Calu3 (cell line): Measurements from ENCODE around the gene TULP3. TPM values are rescaled to one million over a fixed set of nuclear protein-coding genes. Genes with fewer than 3 reads are reported as not detected.

Experiments
- BruUV-seq: library from RNA; stranded (reverse); fragments of 400-500 nt; replicated peaks from 2 replicates; lab custom pipeline; 2021; lab: Mats Ljungman, UMichigan
- CTCF ChIA-PET: fragments of 300-600 bp; sonication (Branson Sonifier 250); formaldehyde crosslinking; loops from one replicate; lab custom pipeline; 2022; ENCODE audit warnings: antibody characterized with exemption; lab: Charles Lee
- DNase-seq: peaks from one replicate; pipeline ENCODE4 v3.0.0; 2022
- H3K27ac Mint-ChIP-seq: one replicate; pipeline ENCODE4 v1.8.0; 2022; ENCODE audit warnings: mixed read lengths; ENCODE audit not compliant: unreplicated experiment
- H3K27me3 Mint-ChIP-seq: one replicate; pipeline ENCODE4 v1.8.0; 2022; ENCODE audit warnings: mixed read lengths; ENCODE audit not compliant: unreplicated experiment
- H3K36me3 Mint-ChIP-seq: one replicate; pipeline ENCODE4 v1.8.0; 2022; ENCODE audit warnings: mild to moderate bottlenecking, moderate library complexity, mixed read lengths; ENCODE audit not compliant: insufficient read depth, unreplicated experiment
- H3K4me1 Mint-ChIP-seq: one replicate; pipeline ENCODE4 v1.8.0; 2022; ENCODE audit warnings: mild to moderate bottlenecking, low read depth, mixed read lengths; ENCODE audit not compliant: unreplicated experiment
- H3K4me3 Mint-ChIP-seq: one replicate; pipeline ENCODE4 v1.8.0; 2022; ENCODE audit warnings: mild to moderate bottlenecking, low read depth, moderate library complexity, mixed read lengths; ENCODE audit not compliant: unreplicated experiment
- H3K9me3 Mint-ChIP-seq: one replicate; pipeline ENCODE4 v1.8.0; 2022; ENCODE audit warnings: low read depth, mixed read lengths; ENCODE audit not compliant: unreplicated experiment
- intact Hi-C: fragments of 100-400 bp; cut with micrococcal nuclease; formaldehyde crosslinking; loops from one replicate; pipeline ENCODE4 v1.10.0; 2022; ENCODE audit not compliant: unreplicated experiment
- total RNA-seq: library from RNA; stranded (reverse); gene quantifications from 2 replicates; pipeline ENCODE4 v1.2.3, GENCODE V29; 2022
- TF ChIP-seq, protein P1 (sequence below): fragments of 200-600 bp; IDR thresholded peaks from one replicate; pipeline ENCODE4 v1.8.0; 2022; ENCODE audit warnings: antibody characterized with exemption; ENCODE audit not compliant: unreplicated experiment

The TULP3 gene
- total RNA-seq, 1 experiment from 2014 or later, result 21.6 TPM

DNA sequence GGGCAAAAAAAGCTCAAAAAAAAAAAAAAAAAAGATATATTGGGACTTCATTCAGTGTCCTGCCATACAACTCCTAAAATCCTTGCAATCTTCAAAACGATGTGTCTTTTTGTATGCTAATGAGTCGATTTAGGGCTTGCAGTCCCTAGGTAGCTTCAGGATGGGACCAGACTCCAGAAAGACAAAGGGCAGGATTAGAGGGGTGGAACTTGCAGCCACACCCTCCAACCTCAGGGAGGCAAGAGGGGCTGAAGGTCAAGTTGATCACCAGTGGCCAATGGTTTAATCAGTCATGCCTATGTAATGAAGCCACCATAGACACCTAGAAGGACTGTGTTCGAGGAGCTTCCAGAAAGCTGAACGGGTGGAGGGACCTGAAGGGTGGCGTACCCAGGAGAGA, 97.8 kb downstream of the TULP3 start:
- H3K27ac Mint-ChIP-seq, result no peak overlapping the region
- no peaks in the 10 kb centered on the region for H3K27me3 Mint-ChIP-seq
- CTCF ChIA-PET, result no interaction called here
- no peaks in the 10 kb centered on the region for H3K4me1 Mint-ChIP-seq
- DNase-seq, result no peak
- H3K9me3 Mint-ChIP-seq, result no peaks in the 10 kb centered on the region
- no peak overlapping the region for H3K4me3 Mint-ChIP-seq
- TF ChIP-seq, protein P1, sequence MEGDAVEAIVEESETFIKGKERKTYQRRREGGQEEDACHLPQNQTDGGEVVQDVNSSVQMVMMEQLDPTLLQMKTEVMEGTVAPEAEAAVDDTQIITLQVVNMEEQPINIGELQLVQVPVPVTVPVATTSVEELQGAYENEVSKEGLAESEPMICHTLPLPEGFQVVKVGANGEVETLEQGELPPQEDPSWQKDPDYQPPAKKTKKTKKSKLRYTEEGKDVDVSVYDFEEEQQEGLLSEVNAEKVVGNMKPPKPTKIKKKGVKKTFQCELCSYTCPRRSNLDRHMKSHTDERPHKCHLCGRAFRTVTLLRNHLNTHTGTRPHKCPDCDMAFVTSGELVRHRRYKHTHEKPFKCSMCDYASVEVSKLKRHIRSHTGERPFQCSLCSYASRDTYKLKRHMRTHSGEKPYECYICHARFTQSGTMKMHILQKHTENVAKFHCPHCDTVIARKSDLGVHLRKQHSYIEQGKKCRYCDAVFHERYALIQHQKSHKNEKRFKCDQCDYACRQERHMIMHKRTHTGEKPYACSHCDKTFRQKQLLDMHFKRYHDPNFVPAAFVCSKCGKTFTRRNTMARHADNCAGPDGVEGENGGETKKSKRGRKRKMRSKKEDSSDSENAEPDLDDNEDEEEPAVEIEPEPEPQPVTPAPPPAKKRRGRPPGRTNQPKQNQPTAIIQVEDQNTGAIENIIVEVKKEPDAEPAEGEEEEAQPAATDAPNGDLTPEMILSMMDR, result no peak
- no peaks in the 10 kb centered on the region for H3K36me3 Mint-ChIP-seq
- no TSS peak for BruUV-seq
- intact Hi-C loops, result no loop called here

Other genes with a start within 250 kb of the TULP3 start
- 122 and 145 TPM in 2 replicates for gene FKBP4, start 95.9 kb upstream of the TULP3 start, total RNA-seq
- gene ITFG2, start 78.2 kb upstream of the TULP3 start, total RNA-seq, result 26.7 and 31.9 TPM in 2 replicates
- not detected in 2 replicates for gene NRIP2, start 55.9 kb upstream of the TULP3 start, total RNA-seq
- gene TEX52, start 33.9 kb upstream of the TULP3 start, total RNA-seq, result not detected in 2 replicates
- 85.8 and 103 TPM in 2 replicates for gene FOXM1, start 13.7 kb upstream of the TULP3 start, total RNA-seq
- gene RHNO1, start 13.7 kb upstream of the TULP3 start, total RNA-seq, result 55.6 and 64.8 TPM in 2 replicates
- gene TEAD4, start 68.5 kb downstream of the TULP3 start, total RNA-seq, result 33.0 and 34.2 TPM in 2 replicates
- 6.0 and 8.5 TPM in 2 replicates for gene TSPAN9, start 186.5 kb downstream of the TULP3 start, total RNA-seq